Stimulated activated CD8-positive, alpha-beta memory T cell treated with anti-CD3 and anti-CD28 coated beads, Interleukin-15, amount 100 ng/mL, for 4 hours (primary cell): ENCODE measurements around the gene PDXP.

Experiments used
- DNase-seq, 2 donors: peaks; one replicate each; pipeline ENCODE4 v3.0.0-alpha.2; 2020; ENCODE audit warnings: low read depth in 2 of 2

The PDXP gene

DNA sequence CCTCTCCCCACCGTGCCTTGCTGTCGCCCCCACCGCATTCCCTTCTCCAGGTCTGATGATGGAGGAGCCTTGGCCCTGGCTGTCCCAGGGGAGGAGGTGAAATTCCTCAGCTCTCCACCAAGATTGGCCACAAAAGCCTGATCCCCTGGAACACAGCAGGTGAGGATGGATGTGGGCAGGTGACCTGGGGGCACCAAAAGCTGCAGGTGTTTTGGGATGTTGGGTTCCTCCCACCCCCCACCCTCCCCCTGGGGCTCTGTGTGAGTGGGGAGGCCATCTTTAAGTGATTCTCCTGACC, 39.0 kb downstream of the PDXP start:
- DNase-seq, result no peak

DNA sequence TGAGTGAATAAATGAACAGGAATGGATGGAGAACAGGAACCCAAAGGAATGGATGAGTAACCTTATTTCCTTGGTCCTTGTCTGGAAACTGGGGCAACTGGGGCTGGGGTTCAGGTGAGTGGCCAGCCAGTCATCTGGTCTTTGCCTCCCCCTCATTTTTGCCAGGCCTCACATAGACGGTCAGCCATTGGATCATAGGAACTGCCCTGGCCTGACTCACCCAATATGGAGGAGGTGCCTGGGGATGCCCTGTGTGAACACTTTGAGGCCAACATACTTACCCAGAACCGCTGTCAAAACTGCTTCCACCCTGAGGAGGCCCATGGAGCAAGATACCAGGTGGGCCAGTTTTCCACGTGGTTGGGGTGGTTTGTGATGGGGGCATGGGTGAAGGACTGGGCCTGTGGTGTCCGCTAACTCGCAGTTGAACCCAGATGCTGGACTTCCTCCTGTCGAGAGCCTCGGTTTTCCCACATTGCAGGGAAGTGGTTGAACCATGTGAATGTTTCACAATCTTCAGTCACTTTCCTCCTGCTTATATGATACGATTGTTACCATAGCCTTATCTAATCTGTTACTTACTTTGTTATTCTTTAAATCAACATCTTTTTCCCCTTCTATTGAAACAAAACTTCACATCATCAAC, 42.7 kb downstream of the PDXP start:
- no peak for DNase-seq

DNA sequence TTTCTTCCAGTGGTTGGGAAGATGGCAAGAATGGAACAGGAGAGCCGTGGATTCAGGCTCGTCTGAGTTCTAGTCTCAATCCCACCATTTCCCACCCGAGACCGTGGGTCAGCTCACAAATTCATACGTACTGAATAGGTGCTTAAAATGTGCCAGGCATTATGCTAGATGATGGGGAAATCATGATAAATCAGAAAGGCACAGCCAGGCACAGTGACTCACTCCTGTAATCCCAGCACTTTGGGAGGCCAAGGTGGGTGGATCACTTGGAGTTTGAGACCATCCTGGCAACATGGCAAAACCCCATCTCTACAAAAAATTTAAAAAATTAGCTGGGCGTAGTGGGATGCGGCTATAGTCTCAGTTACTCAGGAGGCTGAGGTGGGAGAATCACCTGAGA, 45.4 kb downstream of the PDXP start:
- DNase-seq, result no peak

DNA sequence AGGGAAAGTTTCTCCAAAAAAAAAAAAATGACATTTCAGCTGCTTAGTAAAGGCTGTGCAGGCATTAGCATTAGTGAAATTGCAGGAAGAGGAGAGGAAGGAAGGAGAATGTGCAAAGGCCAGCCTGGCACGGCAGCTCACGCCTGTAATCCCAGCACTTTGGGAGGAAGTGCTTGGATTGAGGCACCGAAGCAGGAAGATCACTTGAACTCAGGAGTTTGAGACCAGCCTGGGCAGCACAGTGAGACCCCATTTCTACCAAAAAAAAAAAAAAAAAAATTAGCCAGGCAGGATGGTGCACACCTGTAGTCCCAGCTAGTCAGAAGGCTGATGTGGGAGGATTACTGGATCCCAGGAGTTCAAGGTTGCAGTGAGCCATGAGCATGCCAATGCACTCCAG, 46.1 kb downstream of the PDXP start:
- no peak for DNase-seq

DNA sequence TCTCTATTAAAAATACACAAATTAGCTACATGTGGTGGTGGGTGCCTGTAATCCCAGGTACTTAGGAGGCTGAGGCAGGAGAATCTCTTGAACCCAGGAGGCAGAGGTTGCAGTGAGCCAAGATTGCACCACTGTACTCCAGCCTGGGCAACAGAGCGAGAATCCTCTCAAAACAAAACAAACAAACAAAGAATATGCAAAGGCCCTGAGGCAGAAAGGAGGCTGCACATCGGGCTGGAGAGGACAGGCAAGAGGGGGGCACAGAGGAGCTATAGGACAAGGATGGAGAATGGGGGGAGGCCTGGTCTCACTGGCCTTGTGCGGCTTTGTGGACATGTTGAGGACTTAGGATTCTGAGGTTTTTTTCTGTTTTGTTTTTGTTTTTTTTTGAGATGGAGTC, 46.7 kb downstream of the PDXP start:
- DNase-seq, result no peak

DNA sequence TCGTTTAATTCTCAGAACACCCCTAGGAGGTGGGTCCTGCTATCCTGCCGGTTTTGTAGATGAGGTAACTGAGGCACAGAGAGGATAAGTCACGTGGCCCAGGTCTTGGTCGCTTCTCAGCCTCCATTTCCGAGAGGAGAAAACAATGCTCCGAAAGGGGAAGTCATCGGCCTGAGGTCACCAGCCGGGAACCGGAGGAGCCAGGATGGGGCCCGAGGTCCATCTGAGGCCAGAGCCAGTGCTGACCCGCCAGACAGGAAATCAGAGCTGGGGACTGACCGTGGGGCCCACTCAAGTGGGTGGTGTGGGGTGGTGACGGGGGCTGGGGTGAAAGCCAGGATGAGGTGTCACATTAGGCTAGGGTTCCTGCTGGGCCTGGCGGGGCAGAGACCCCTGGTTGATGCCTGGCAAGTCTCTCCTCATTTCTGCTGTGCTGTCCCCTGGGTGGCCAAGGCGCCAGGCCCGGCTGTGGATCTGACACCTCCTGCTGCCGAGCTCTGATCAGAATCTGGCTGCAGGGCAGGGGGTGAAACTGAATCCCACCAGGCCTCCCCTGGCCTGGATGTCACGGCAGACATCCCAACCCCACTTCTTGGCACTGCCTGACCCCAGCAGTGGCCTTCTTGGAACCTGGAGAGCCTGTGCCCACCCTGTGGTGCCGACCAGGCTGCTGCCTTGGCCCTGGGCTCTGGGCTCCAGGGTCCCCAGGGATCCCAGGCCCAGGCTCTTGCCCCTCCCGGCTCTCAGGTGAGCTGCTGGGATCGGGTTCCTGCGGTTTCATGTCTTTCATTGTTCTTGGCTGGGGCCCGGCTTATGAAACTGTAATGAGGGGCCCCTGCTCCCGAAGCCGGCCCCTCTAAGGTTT, 50.3 kb downstream of the PDXP start:
- DNase-seq, result no peak

DNA sequence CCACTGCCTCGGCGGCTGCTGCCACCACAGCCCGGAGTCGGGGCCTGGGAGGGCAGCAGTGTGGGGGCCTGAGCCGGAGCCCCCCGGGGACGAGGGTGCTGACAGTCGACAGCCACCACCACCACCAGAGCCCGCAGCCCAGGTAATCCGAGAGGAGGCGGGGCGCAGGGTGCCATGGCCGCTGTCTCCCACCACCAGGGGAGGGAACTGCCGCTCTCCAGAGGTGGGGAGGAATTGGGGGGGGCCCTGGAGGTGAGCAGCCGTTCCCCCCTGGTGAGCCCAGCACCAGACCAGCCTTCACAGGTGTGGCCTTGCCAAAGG, 50.9 kb downstream of the PDXP start:
- DNase-seq, result no peak

DNA sequence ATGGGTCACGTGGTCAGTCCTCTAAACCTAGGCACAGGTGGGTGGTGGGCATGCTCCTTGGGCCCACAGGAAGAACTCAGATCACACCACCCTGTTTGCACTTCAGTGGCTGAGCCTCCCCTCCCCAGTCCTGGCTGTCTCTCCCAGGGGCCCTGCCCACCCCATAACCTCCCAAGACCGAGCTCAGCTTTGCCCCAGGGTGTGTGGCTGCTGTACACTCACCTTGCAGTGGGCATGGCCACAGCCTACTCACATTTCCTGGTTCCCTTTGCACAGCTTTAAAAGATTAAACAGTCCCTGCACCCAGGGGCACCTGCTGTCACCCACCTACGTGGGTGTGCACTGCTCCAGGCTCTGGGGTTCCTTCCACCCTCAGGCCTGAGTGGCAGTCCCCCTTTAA, 52.2 kb downstream of the PDXP start:
- no peak for DNase-seq

DNA sequence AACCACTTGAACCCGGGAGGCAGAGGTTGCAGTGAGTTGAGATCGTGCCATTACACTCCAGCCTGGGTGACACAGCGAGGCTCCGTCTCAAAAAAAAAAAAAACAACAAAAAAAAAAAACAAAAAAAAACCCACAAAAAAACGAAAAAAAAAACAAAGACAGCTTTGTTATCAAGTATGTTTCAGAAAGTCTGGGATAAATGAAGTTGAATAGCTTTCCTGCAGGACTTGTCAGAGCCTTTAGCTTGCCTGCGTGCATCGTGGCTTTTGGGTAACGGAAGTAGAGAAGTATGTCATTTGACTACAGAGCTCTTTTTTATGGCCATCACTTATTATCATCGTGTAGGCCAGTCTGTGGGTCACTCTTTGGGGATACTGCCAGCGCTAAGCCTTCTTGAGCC, 53.0 kb downstream of the PDXP start:
- no peak for DNase-seq

DNA sequence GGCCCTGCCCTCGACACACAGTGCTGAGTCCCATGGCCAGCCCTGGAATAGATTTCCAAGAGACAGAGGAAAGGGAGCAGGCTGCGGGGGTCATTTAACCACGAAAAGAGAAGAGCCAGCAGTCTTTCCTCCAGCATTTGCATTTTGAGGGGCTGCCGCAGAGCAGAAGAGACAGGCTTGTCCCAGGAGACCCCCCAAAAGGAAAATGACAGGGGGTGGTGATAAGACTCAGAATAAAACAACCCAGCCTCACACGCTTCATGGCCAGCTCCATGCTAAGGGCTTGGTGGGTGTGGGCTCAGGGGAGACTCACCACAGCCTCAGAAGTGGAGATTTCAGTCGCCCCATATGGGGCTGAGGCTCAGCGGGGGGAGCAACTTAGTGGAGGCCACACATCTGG, 55.2 kb downstream of the PDXP start:
- DNase-seq, result no peak

DNA sequence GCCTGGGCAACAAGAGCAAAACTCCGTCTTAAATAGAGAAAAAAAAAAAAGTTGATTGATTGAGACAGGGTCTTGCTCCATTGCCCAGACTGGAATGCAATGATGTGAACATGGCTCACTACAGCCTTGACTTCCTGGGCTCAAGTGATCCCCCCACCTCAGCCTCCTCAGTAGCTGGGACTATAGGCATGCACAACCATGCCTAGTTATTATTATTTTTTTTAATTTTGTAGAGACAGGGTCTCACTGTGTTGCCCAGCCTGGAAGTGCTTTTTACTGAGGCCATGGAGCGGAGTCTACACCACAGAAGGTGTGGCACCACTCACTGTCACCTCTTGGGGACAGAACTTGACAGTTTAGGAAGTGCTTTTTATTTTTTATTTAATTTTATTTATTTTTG, 56.1 kb downstream of the PDXP start:
- no peak for DNase-seq

DNA sequence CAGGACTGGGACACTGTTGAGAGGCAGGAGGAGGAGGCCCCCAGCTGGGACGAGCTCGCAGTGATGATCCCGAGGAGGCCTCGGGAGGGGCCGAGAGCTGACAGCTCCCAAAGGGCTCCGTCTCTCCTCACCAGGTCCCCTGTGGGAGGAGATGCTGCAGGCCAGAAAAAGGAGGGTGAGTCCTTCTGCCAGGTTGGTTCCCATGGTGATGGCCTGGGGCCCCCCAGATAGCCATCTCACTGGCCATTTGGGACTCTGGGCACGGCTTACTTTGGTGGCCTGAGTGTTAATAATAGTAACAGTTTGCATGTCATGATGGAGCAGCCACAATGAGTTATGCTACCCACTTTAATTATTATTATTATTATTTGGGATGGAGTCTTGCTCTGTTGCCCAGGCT, 57.2 kb downstream of the PDXP start:
- no peak for DNase-seq
